Neuron (in vitro differentiated cells): ENCODE data around the gene ABCB11.

Experiments used
- H2AFZ ChIP-seq: one replicate; pipeline ENCODE4 v1.6.1; 2013; ENCODE audit warnings: low read depth, mild to moderate bottlenecking, inconsistent platforms, low read length, moderate library complexity
- H3K27me3 ChIP-seq: one replicate; pipeline ENCODE4 v1.6.1; 2013; ENCODE audit warnings: low read length; ENCODE audit not compliant: insufficient read depth
- H3K36me3 ChIP-seq: one replicate; pipeline ENCODE4 v1.6.1; 2013; ENCODE audit warnings: low read length; ENCODE audit not compliant: insufficient read depth
- H3K4me1 ChIP-seq: one replicate; pipeline ENCODE4 v1.6.1; 2013; ENCODE audit warnings: low read length; ENCODE audit not compliant: insufficient read depth
- H3K4me3 ChIP-seq: 2 replicates; pipeline ENCODE4 v1.5.1; 2013; ENCODE audit warnings: mild to moderate bottlenecking, low read length, moderate library complexity
- H3K9me3 ChIP-seq: one replicate; pipeline ENCODE4 v1.6.1; 2013; ENCODE audit warnings: low read length

ABCB11 gene

DNA sequence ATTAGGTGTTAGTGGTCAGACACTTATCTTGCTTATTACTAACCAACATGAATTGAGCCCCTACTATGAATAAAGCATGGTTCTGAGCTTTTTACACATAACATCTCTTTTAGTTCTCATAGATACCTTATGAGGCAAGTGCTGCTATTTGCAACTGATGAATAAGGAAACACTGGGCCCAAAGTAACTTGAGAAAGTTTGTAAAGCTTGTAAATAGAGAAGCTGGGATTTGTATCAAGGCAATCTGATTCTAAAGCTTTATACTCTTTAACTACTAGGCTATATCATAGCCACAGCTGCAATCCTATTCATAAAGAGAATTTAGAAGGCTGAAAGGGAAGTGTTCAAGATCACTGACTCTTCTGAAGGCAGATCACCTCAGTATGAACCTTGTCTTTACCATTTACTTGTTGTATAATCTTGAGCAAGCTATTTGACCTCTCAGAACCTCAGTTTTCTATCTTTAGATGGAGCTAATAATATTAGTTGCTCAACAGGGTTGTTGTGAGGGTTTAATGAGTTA is 60.4 kb downstream of the ABCB11 start:
- no peaks in the 10 kb centered on the region for H3K36me3 ChIP-seq

DNA sequence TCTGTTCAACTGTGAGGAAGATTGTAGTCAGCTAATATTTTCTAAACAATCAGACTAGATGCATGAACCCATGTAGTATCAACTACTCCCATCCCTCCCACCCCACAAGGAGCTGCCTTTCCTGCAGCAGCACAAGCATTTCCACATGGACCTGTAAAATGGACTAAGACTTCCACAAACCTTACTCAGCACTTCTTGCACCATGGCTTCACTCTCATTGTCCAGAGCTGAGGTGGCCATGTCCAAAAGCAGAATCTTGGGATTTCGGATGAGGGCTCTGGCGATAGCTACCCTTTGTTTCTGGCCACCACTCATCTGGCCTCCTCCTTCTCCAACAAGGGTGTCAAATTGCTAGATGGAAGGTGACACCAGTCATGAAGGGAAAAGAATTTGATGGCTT is 61.3 kb downstream of the ABCB11 start:
- no peak overlapping the region for H2AFZ ChIP-seq
- H3K36me3 ChIP-seq = no peaks in the 10 kb centered on the region
- no peak overlapping the region for H3K4me3 ChIP-seq
- H3K4me1 ChIP-seq = no peaks in the 10 kb centered on the region
- no peaks in the 10 kb centered on the region for H3K9me3 ChIP-seq
- H3K27me3 ChIP-seq = no peaks in the 10 kb centered on the region

More for the DNA sequence above, 60.4 kb downstream of the ABCB11 start:
- no peaks in the 10 kb centered on the region for H3K27me3 ChIP-seq
- H3K4me1 ChIP-seq = no peaks in the 10 kb centered on the region
- H3K4me3 ChIP-seq = no peak overlapping the region
- no peak overlapping the region for H2AFZ ChIP-seq
- no peaks in the 10 kb centered on the region for H3K9me3 ChIP-seq

DNA sequence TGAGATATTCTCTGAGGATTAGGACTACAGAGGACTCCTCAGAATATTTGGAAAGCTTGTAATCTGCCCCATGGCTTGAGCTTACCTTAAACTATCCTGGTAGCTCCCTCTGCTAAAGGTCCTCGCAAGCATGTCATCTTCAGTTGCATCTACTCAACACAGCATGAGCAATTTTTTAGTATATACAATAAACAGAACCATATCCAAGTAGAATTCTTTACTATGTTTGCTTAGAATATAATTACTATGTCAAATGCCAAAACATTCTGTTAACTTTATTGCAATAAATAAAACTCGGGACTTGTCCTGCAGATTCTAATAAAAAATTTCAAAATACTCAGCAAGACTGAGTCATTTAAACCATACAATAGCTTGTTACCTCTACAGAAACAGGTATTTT is 62.8 kb downstream of the ABCB11 start:
- Histone ChIP-seq H3K4me3 (no peak overlapping the region), H3K9me3 (no peaks in the 10 kb centered on the region), H2AFZ (no peak overlapping the region), H3K27me3 (no peaks in the 10 kb centered on the region), H3K4me1 (no peaks in the 10 kb centered on the region), H3K36me3 (no peaks in the 10 kb centered on the region)

DNA sequence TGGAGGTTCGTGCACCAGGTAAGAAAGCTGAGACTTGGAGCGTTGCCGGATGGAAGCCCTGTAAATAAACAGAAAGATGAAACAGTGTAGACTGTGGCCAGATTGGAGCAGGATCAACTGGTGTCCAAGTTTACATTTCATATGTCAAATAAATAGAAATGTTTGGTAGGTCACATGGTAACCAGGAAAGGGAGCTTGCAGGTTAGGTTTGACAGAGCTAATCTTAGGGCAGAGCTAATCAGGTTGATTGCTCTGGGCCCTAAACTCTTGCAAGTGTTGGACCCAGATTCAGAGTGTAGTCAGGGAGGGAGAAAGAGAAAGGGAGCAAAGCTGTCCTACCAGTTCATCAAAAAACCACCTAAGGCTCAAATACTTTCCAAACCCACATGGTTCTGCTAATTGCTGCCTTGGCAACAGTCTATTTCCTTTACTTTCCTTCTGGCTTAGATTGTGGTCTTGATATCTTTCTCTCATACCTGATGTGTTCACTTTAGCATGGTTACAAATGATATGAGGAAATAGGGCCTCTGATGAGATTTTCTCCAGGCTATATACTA is 66.8 kb downstream of the ABCB11 start:
- no peak overlapping the region for H2AFZ ChIP-seq
- H3K27me3 ChIP-seq = no peaks in the 10 kb centered on the region
- no peaks in the 10 kb centered on the region for H3K4me1 ChIP-seq
- no peaks in the 10 kb centered on the region for H3K9me3 ChIP-seq
- H3K4me3 ChIP-seq = no peak overlapping the region
- no peaks in the 10 kb centered on the region for H3K36me3 ChIP-seq

DNA sequence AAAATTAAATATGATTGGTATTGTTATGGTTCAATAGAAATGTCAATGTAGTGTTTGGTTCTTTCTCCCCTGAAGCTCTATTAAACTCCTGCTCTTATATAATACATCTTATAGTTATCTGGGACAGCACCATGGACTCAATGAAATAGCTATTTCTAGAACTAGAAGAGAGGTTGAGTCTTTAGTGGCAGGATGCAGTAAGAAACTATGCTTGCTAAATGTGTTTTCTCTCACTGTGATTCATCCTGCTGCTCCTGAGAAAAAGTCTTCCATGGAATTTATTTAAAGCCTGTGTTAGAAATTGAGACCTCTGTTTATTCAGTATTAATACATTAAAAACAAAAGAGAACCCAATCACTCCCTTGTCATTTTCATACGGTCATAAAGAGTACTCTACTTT is 68.5 kb downstream of the ABCB11 start:
- Histone ChIP-seq H3K4me3 (no peak overlapping the region), H3K9me3 (no peaks in the 10 kb centered on the region), H3K4me1 (no peaks in the 10 kb centered on the region), H2AFZ (no peak overlapping the region), H3K27me3 (no peaks in the 10 kb centered on the region), H3K36me3 (no peaks in the 10 kb centered on the region)

DNA sequence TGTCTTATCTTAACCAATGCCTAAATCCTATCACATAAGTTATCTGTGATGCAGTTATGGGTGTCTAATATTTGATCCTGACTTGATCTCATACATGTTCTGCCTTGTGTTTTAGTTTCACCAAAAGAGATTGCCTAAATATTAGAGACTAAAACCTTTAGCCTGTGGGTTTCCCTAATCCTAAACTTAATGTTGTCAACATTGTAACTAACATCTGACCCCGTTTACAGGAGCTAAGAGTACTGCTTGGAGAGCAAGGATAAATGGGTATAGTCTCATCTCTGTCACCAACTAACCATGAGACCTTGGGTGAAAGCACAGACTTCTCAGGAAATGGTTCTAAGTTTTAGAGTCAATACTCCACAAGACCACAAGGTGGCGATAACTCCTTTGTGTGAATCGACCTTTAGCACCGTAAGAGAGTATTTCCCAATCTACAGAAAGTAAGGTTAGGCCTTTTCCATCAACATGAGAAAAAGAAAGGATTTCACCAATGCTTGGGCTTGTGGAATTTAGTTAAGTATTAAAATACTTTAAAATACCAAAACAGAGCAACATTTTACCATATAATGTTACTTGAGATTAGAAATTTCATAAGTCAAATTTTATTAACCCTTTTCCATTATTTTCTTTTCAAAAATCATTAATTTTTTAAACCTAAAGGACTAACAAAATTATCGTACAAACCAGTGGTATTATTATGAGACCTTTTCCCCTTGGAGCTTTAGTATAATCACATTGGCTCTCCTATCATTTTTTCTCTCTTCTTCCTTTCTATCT is 69.5 kb downstream of the ABCB11 start:
- H3K36me3 ChIP-seq = no peaks in the 10 kb centered on the region
- H3K4me1 ChIP-seq = no peaks in the 10 kb centered on the region
- H3K27me3 ChIP-seq = no peaks in the 10 kb centered on the region
- H2AFZ ChIP-seq = no peak overlapping the region
- no peak overlapping the region for H3K4me3 ChIP-seq
- H3K9me3 ChIP-seq = no peaks in the 10 kb centered on the region

DNA sequence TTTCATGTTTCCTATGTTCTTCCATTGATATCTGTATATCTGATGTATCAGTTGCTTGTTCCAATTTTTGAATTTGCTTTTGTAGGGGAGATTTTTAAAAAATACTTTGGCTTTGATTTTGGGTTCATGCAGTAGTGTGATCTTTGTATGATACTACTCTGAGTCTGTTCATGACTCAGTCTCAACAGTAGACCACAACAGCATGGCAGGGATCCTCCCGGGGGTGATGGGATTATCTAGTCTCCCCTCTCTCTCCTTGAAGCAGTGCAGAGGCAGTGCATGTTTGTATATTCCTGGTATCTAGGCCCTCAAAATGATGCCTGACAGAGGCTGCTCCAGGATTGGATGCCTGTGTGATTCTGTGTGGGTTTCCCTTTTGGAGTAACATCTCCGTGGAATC is 74.7 kb downstream of the ABCB11 start:
- Histone ChIP-seq H3K4me1 (no peaks in the 10 kb centered on the region), H2AFZ (no peak overlapping the region), H3K9me3 (peaks cover 4% of the 10 kb centered on the region), H3K4me3 (no peak overlapping the region), H3K36me3 (no peaks in the 10 kb centered on the region), H3K27me3 (no peaks in the 10 kb centered on the region)

DNA sequence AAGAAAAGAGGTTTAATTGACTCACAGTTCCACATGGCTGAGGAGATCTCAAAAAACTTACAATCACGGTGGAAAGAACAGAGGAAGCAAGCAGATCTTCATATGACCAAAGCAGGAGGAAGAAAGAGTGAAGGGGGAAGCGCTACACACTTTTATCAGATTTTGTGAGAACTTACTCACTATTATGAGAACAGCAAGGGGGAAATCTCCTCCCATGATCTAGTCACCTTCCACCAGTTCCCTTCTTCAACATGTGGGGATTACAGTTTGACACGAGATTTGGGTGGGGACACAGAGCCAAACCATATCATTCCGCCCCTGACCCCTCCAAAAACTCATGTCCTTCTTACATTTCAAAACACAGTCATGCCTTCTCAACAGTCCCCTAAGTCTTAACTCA is 75.8 kb downstream of the ABCB11 start:
- H3K36me3 ChIP-seq = no peaks in the 10 kb centered on the region
- H2AFZ ChIP-seq = no peak overlapping the region
- H3K9me3 ChIP-seq = peaks cover 4% of the 10 kb centered on the region
- no peak overlapping the region for H3K4me3 ChIP-seq
- H3K27me3 ChIP-seq = no peaks in the 10 kb centered on the region
- no peaks in the 10 kb centered on the region for H3K4me1 ChIP-seq

DNA sequence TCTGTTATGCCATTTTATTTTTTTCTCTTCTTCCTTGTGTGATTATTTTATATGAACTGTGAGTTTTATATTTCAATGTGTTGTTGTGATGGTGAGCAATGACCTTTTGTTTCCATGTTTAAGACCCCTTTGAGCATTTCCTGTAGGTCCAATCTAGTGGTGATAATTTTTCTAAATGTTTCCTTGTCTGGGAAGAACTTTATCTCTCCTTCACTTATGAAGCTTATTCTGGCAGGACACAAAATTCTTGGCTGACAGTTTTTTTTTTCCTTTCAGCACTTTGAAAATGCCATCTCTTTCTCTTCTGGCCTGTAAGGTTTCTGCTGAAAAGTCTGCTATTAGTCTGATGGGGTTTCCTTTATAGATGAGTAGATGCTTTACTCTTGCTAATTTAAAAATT is 76.9 kb downstream of the ABCB11 start:
- H3K36me3 ChIP-seq = no peaks in the 10 kb centered on the region
- no peak overlapping the region for H3K4me3 ChIP-seq
- H3K4me1 ChIP-seq = no peaks in the 10 kb centered on the region
- H2AFZ ChIP-seq = no peak overlapping the region
- H3K27me3 ChIP-seq = no peaks in the 10 kb centered on the region
- H3K9me3 ChIP-seq = peaks cover 4% of the 10 kb centered on the region

DNA sequence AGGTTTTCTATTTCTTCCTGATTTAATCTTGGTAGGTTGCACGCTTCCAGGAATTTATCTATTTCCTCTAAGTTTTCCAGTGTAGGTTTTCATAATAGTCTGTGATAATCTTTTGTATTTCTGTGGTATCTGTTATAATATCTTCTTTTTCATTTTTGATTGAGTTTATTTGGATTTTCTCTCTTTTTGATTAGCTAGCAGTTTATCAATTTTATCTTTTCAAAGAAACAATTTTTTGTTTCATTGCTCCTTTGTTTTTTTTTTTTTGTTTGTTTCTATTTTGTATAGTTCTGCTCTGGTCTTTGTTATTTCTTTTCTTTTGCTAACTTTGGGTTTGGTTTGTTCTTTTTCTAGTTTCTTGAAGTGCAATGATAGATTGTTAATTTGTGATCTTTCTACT is 78.7 kb downstream of the ABCB11 start:
- Histone ChIP-seq H2AFZ (no peak overlapping the region), H3K4me1 (no peaks in the 10 kb centered on the region), H3K4me3 (no peak overlapping the region), H3K9me3 (peaks cover 4% of the 10 kb centered on the region), H3K27me3 (no peaks in the 10 kb centered on the region), H3K36me3 (no peaks in the 10 kb centered on the region)

DNA sequence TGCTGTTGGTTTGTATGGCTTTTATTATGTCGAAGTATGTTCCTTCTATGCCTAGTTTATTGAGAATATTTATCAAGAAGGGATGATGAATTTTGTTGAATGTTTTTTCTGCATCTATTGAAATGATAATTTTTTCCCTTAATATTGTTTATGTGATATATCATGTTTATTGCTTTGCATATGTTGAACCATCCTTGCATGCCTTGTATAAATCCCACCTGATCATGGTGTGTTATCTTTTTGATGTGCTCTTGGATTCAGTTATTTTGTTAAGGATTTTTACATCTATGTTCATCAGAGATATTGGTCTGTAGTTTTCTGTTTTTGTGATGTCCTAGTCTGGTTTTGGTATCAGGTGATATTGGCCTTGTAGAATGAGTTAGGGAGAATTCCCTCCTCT is 79.3 kb downstream of the ABCB11 start:
- Histone ChIP-seq H3K36me3 (no peaks in the 10 kb centered on the region), H3K4me1 (no peaks in the 10 kb centered on the region), H3K4me3 (no peak overlapping the region), H2AFZ (no peak overlapping the region), H3K9me3 (peaks cover 4% of the 10 kb centered on the region), H3K27me3 (peaks cover 3% of the 10 kb centered on the region)

DNA sequence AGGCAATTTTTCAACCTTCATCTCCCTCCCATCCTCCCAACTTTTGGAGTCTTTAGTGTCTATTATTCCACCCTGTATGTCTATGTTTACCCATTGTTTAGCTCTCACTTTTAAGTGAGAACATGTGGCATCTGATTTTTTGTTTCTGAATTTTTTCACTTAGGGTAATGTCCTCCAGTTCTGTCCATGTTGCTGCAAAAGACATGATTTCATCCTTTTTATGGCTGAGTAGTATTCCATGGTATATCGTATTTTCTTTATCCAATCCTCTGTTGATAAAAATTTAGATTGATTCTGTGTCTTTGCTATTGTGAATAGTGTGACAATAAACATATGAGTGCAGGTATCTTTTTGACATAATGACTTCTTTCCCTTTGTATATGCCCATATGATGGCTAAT is 81.8 kb downstream of the ABCB11 start:
- H3K27me3 ChIP-seq = peaks cover 3% of the 10 kb centered on the region
- H3K9me3 ChIP-seq = no peaks in the 10 kb centered on the region
- no peak overlapping the region for H3K4me3 ChIP-seq
- no peak overlapping the region for H2AFZ ChIP-seq
- no peaks in the 10 kb centered on the region for H3K4me1 ChIP-seq
- no peaks in the 10 kb centered on the region for H3K36me3 ChIP-seq

DNA sequence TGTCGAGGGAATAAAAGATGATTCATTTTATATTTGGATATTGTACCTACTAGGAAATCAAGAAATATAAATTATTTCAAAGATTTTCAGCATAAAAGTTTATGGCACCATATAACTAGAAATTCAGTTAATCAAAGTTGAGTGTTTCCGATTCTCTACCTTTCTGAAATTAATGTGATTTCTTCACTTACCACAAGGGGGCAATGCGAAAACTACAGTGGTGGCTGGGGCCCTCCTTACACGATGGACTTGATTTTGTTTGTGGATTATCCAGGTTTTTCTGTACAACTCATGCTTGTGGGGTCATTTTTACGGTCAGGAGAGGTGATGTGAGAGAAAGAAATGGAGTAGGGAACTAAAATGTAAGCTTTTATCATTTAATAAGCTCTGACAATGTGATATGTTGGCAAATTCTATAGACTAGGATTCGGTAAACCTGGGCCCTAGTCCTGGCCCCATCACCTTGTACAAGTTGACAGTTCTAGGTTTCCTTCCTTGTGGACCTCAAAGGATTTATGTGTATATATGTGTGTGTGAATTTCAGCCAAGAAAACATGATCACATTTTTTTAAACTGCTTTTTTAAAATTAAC is 82.4 kb downstream of the ABCB11 start:
- no peak overlapping the region for H3K4me3 ChIP-seq
- H2AFZ ChIP-seq = no peak overlapping the region
- H3K9me3 ChIP-seq = no peaks in the 10 kb centered on the region
- no peaks in the 10 kb centered on the region for H3K36me3 ChIP-seq
- peaks cover 3% of the 10 kb centered on the region for H3K27me3 ChIP-seq
- H3K4me1 ChIP-seq = no peaks in the 10 kb centered on the region
